ENCODE results near the gene CRY2.
A peak's percentile ranks its signal among the peaks of the same experiment; 100 is the strongest.

The CRY2 gene

GRCh38 chr11:45928535-45929215 is 81.4 kb downstream of the CRY2 start:
- Histone ChIP-seq H3K4me1 (ENCODE audit: low read length) (peaks cover 46% of the 10 kb centered on the region), H3K27me3 (ENCODE audit: low read depth, low read length) (no peaks in the 10 kb centered on the region), H3K36me3 (replicated peaks; ENCODE audit: low read depth, low read length) (peaks cover 11% of the 10 kb centered on the region), H3K4me2 (ENCODE audit: low read length) (no peak overlapping the region), H3K4me3 (ENCODE audit: low read length) (no peak overlapping the region), H2AFZ (ENCODE audit: low read depth, low read length) (no peak overlapping the region), H3K79me2 (ENCODE audit: low read length) (peaks cover 30% of the 10 kb centered on the region), H3K9ac (ENCODE audit: low read length) (no peak overlapping the region), H3K9me3 (ENCODE audit: insufficient read depth, low read length) (no peaks in the 10 kb centered on the region), H4K20me1 (ENCODE audit: insufficient read depth, low read length) (peaks cover 2% of the 10 kb centered on the region; the same call in 1 of the 2 replicates), H3K27ac (ENCODE audit: low read length) (no peak overlapping the region)
- no peak for TF ChIP-seq EZH2phosphoT487 (IDR thresholded peaks at IDR 0.05; ENCODE audit: low read depth)
- TF ChIP-seq, protein P1, sequence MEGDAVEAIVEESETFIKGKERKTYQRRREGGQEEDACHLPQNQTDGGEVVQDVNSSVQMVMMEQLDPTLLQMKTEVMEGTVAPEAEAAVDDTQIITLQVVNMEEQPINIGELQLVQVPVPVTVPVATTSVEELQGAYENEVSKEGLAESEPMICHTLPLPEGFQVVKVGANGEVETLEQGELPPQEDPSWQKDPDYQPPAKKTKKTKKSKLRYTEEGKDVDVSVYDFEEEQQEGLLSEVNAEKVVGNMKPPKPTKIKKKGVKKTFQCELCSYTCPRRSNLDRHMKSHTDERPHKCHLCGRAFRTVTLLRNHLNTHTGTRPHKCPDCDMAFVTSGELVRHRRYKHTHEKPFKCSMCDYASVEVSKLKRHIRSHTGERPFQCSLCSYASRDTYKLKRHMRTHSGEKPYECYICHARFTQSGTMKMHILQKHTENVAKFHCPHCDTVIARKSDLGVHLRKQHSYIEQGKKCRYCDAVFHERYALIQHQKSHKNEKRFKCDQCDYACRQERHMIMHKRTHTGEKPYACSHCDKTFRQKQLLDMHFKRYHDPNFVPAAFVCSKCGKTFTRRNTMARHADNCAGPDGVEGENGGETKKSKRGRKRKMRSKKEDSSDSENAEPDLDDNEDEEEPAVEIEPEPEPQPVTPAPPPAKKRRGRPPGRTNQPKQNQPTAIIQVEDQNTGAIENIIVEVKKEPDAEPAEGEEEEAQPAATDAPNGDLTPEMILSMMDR (IDR thresholded peaks at IDR 0.05; ENCODE audit: low read depth, low read length), result no peak

DNA sequence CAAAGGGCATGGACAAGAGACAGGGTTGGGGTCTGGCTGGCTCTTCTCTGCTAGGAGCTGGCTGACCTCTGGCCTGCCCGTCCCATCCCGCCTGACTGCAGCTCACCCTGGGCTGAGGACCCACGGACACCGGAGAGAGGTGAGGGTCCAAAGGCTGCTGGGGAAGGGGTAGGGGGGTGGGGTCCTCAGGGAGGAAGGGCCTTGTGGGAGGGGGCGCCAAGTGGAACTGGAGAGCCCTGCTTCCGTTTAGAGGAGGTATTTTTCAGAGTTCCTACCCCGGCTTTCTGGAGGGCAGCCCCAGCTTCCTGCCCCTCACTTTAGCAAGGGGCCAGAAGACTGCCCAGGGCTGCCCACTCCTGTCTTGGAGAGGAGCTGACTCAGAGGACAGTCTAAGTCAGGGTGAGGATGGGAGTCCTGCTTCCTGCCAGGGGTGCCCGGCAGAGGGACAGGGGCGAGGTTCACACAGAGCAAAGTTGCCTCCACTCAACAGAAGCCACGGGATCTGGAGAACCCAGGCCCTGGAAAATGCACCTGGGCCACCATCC is 82.3 kb downstream of the CRY2 start:
- Histone ChIP-seq H3K9ac (ENCODE audit: low read length) (peak overlapping the region; percentile 59), H3K4me2 (ENCODE audit: low read length) (peak overlapping the region; percentile 77)

DNA sequence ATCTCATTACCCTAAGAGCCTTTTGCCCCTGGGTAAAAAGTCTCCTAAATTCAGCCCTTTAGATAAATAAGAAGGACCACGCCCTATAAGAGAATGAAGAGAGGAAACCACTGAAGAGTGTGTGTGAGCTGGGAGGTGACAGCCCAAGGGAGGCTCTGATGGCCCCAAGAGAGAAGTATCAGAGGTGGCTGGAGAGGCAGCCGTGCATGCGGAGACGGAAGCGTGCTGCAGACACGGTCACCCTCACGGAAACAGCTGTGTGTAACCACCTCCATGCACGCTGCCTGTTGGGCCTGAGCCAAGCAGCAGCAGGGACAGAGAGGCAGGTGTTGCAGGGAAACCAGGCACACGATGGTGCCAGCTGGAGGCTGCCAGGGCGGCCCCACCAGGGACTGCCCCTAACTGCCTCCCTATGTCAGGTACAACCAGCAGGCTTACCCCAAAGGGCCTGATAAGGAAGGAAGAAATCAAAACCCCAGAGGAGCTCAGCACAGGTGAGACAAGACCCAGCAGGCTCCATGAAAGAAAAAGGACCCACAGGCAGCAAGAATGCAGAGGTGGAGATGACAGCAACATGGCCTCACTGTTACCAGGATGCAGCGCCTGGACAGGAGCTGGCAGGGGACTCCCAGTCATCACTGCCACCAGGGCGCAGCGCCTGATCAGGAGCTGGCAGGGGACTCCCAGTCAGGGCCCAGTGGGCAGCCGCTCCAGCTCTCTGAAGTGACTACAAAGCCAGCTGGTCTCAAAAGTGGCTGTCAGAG is 82.9 kb downstream of the CRY2 start:
- peak overlapping the region; percentile 79 for H3K4me3 ChIP-seq (ENCODE audit: low read length)

More for the DNA sequence above, 82.3 kb downstream of the CRY2 start:
- Histone ChIP-seq H3K79me2 (ENCODE audit: low read length) (peaks cover 30% of the 10 kb centered on the region), H3K27me3 (ENCODE audit: low read depth, low read length) (no peaks in the 10 kb centered on the region), H2AFZ (ENCODE audit: low read depth, low read length) (no peak overlapping the region), H3K4me1 (ENCODE audit: low read length) (peaks cover 54% of the 10 kb centered on the region), H3K27ac (ENCODE audit: low read length) (peak overlapping the region; percentile 96), H3K36me3 (replicated peaks; ENCODE audit: low read depth, low read length) (peaks cover 15% of the 10 kb centered on the region), H4K20me1 (ENCODE audit: insufficient read depth, low read length) (peaks cover 2% of the 10 kb centered on the region; the same call in 1 of the 2 replicates), H3K4me3 (ENCODE audit: low read length) (peak overlapping the region; percentile 79), H3K9me3 (ENCODE audit: insufficient read depth, low read length) (no peaks in the 10 kb centered on the region)
- TF ChIP-seq, protein P1 (IDR thresholded peaks at IDR 0.05; ENCODE audit: low read depth, low read length), result no peak

More for the DNA sequence above, 82.9 kb downstream of the CRY2 start:
- H3K4me1 ChIP-seq (ENCODE audit: low read length), result peaks cover 61% of the 10 kb centered on the region
- H3K9ac ChIP-seq (ENCODE audit: low read length), result peak overlapping the region; percentile 76
- peak overlapping the region; percentile 96 for H3K27ac ChIP-seq (ENCODE audit: low read length)
- peak overlapping the region; percentile 77 for H3K4me2 ChIP-seq (ENCODE audit: low read length)
- H3K9me3 ChIP-seq (ENCODE audit: insufficient read depth, low read length), result no peaks in the 10 kb centered on the region
- H3K79me2 ChIP-seq (ENCODE audit: low read length), result peaks cover 30% of the 10 kb centered on the region
- H3K36me3 ChIP-seq (replicated peaks; ENCODE audit: low read depth, low read length), result peaks cover 21% of the 10 kb centered on the region
- no peak overlapping the region for H2AFZ ChIP-seq (ENCODE audit: low read depth, low read length)
- no peaks in the 10 kb centered on the region for H3K27me3 ChIP-seq (ENCODE audit: low read depth, low read length)
- H4K20me1 ChIP-seq (ENCODE audit: insufficient read depth, low read length), result peaks cover 2% of the 10 kb centered on the region; the same call in 1 of the 2 replicates
- TF ChIP-seq, protein P1 (IDR thresholded peaks at IDR 0.05; ENCODE audit: low read depth, low read length), result no peak
- no peak for TF ChIP-seq EZH2phosphoT487 (IDR thresholded peaks at IDR 0.05; ENCODE audit: low read depth)
